ENCODE measurements around the gene ERBIN. TPM values are rescaled to one million over a fixed set of nuclear protein-coding genes. Genes with fewer than 3 reads are reported as not detected.
A peak's percentile ranks its signal among the peaks of the same experiment; 100 is the strongest.
"Not testable (repeated sequence)": the region's sequence is repeated elsewhere in the genome, so short reads cannot be mapped to it uniquely, and the experiment has no call there.

Gene ERBIN
- total and polyA plus RNA-seq, 2 of the 4 experiments (the other 2 are of a cell fraction): 25.8 to 70.1 TPM

- H3K27ac ChIP-seq (ENCODE audit: insufficient read depth, low read length); H2BK20ac ChIP-seq (ENCODE audit: low read depth, low read length); H3K56ac ChIP-seq (ENCODE audit: extremely low read depth, insufficient read depth, low read length); intact Hi-C loops (cut with micrococcal nuclease); BruUV-seq (replicated peaks); dilution Hi-C loops (cut with HindIII; ENCODE audit: low sequenced_read_pairs, unreplicated experiment); H2AK5ac ChIP-seq (ENCODE audit: low read depth, low read length); H4K8ac ChIP-seq (ENCODE audit: low read depth in 2 of 2, low read length in 2 of 2); in situ Hi-C loops (cut with MboI; ENCODE audit: low sequenced_read_pairs); H3K18ac ChIP-seq (ENCODE audit: low read depth, low read length); H4K5ac ChIP-seq (ENCODE audit: low read depth, low read length); H3K23ac ChIP-seq (ENCODE audit: low read depth, low read length); H2AK9ac ChIP-seq (replicated peaks; ENCODE audit: low read depth, low read length, poor library complexity); CTCF ChIA-PET; H3K9me1 ChIP-seq (ENCODE audit: insufficient read depth, low read length); H3K4me1 ChIP-seq (ENCODE audit: control insufficient read depth, insufficient read depth, low read length); H4K91ac ChIP-seq (ENCODE audit: insufficient read depth, low read depth, low read length); H3K79me1 ChIP-seq (ENCODE audit: low read depth in 1 of 2, low read length in 2 of 2); H3K4ac ChIP-seq (ENCODE audit: low read depth, low read length); POLR2A ChIA-PET (ENCODE audit: unreplicated experiment); H4K20me1 ChIP-seq (ENCODE audit: insufficient read depth, low read length); H3K9ac ChIP-seq (ENCODE audit: low read depth, low read length); H2AFZ ChIP-seq (replicated peaks; ENCODE audit: low read length, poor library complexity); H3K14ac ChIP-seq (replicated peaks; ENCODE audit: low read depth, low read length); H3K27me3 ChIP-seq (ENCODE audit: control insufficient read depth, insufficient read depth, low read length); H3K4me3 ChIP-seq (ENCODE audit: insufficient read depth, low read depth, low read length); H3K36me3 ChIP-seq (ENCODE audit: control insufficient read depth, insufficient read depth, low read length); H2BK15ac ChIP-seq (ENCODE audit: low read depth, low read length); H3K4me2 ChIP-seq (ENCODE audit: low read depth, low read length): not testable (repeated sequence)
- H2BK120ac ChIP-seq (ENCODE audit: low read depth, low read length): peak overlapping the region; percentile 27; the same call in 1 of the 2 replicates
- WGBS, 2 experiments (ENCODE audit: extremely low coverage in 2 of 2, insufficient read length in 1 of 2): no CpG with 5 or more reads among the region's 8 CpGs
- peak; percentile 88 for ATAC-seq (ENCODE audit: low read depth)
- peak overlapping the region; percentile 55 for H2BK5ac ChIP-seq (ENCODE audit: low read depth, low read length, poor library complexity, severe bottlenecking)
- DNase-seq: peak; percentile 92
- TF ChIP-seq CEBPB (IDR thresholded peaks at IDR 0.05; ENCODE audit: low read depth, low read length) (peak; percentile 93), FOS (IDR thresholded peaks at IDR 0.05; ENCODE audit: low read depth, low read length) (peak; percentile 97), BHLHE40 (IDR thresholded peaks at IDR 0.05; ENCODE audit: low read depth, low read length) (peak; percentile 66)
- peaks cover 10% of the 10 kb centered on the region for H3K9me3 ChIP-seq (ENCODE audit: control insufficient read depth, insufficient read depth, low read length)
Observed at GRCh38 chr5:65879668-65880256, 46.6 kb upstream of the ERBIN start.
